H1 (cell line): ENCODE data around the gene GNAQ.

Experiments
- ATF2 ChIP-seq: IDR thresholded peaks from 2 replicates; pipeline ENCODE4 v1.6.1; 2012; ENCODE audit warnings: low read length, inconsistent platforms
- ATF3 ChIP-seq: IDR thresholded peaks from 2 replicates; pipeline ENCODE4 v1.6.1; 2011; ENCODE audit warnings: low read depth, mild to moderate bottlenecking, low read length; ENCODE audit not compliant: insufficient read depth
- CTCF ChIP-seq, 3 experiments: IDR thresholded peaks; 1 replicate in 2 of 3; 2 replicates in 1 of 3; pipeline versions ENCODE4 v1.5.1 to v1.6.1; 2011; ENCODE audit warnings: low read length in 3 of 3, mild to moderate bottlenecking in 3 of 3, inconsistent platforms in 2 of 3, low read depth in 1 of 3, moderate library complexity in 1 of 3; ENCODE audit not compliant: insufficient read depth in 1 of 3; ENCODE audit errors: control extremely low read depth in 1 of 3
- EZH2 ChIP-seq: fragments of 200-600 bp; sonication (generic); IDR thresholded peaks from 2 replicates; pipeline ENCODE4 v1.7.1; 2012; ENCODE audit warnings: low read depth, mild to moderate bottlenecking, moderate library complexity, low read length, inconsistent platforms; ENCODE audit not compliant: severe bottlenecking
- GABPA ChIP-seq: IDR thresholded peaks from 2 replicates; pipeline ENCODE4 v1.6.1; 2011; ENCODE audit warnings: mild to moderate bottlenecking, low read length, moderate library complexity, borderline replicate concordance; ENCODE audit not compliant: insufficient read depth
- TAF7 ChIP-seq: optimal IDR thresholded peaks from 2 replicates; pipeline ENCODE3; 2011; ENCODE audit warnings: low read depth, mild to moderate bottlenecking, inconsistent platforms, low read length, moderate library complexity, borderline replicate concordance

GRCh38 chr9:77726814-77727213, 304.8 kb downstream of the GNAQ start:
- no peak for TF ChIP-seq CTCF (IDR thresholded peaks at IDR 0.05; ENCODE audit: control extremely low read depth in 1 of 3, insufficient read depth in 1 of 3, low read depth in 1 of 3, low read length in 3 of 3)
- TF ChIP-seq GABPA = no peak
- no peak for TF ChIP-seq TAF7
- TF ChIP-seq ATF2 = no peak
- TF ChIP-seq EZH2 = no peak
- no peak for TF ChIP-seq ATF3
